Stimulated activated CD4-positive, alpha-beta T cell treated with anti-CD3 and anti-CD28 coated beads, Interleukin-4, amount 100 ng/mL, for 4 hours (primary cell): Measurements from ENCODE around the gene OR51D1.

Source experiments
- DNase-seq, 2 experiments: peaks; one replicate each; pipeline ENCODE4 v3.0.0-alpha.2; 2020

OR51D1 gene, protein sequence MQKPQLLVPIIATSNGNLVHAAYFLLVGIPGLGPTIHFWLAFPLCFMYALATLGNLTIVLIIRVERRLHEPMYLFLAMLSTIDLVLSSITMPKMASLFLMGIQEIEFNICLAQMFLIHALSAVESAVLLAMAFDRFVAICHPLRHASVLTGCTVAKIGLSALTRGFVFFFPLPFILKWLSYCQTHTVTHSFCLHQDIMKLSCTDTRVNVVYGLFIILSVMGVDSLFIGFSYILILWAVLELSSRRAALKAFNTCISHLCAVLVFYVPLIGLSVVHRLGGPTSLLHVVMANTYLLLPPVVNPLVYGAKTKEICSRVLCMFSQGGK

DNA sequence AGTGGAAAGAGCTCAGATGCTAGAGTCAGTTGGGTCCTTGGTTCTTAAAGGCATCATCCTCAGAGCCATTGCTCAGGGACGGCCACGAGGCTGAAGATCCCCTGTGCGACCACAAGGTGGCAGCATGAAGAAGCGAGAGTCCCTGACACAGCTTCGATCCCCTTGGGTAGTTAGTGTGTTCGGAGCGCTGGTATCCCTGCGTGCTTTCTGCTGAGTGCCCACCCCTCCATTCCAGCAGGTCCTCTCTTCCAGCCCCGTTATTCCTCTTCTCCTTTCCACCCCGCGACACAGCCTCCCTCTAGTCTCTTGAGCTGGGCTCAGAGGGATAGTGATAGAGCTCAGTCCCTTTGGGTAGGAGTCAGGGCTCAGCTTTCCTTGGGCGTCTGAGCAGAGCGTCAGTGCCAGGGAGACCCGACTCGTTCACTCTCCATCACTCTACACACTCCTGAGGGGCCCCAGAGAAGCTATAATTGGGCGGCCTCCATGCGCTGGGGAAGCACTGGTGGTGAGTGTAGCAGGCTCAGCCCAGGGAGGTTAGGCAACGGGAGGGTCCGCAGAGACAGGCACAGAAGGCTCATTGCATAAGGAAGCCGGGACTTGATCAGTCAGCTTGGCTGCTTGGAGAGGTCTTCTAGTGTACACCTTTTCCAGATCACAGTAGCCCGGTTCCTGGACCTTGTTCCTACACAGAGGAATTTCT lies at the start of gene OR51D1:
OR51D1 (plus strand) TSS at position 516 of the 700 bp plus-strand sequence. CDS start 2,314 bp downstream, outside the sequence.
- peak; percentile 55 to 58 for DNase-seq

DNA sequence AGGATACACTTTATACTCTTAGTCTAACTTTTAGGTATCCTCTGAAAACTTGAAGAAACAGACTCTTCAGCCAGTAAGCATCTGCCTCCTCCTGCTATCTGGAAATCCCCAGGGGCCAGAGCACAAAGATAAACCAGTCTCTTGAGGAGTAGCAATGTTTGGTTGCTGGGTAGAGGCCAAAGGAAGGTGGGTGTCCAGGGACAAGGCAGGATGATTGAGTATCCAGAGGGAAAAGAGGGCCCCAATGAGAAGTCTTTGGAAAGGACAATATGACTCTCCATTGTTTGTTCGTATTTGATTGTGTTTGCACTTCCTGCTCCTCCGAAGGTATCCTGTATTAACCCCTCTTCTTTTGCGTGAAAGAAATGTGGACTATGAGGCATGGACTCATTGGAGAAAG lies 48.3 kb upstream of the OR51D1 start:
- DNase-seq: no peak

DNA sequence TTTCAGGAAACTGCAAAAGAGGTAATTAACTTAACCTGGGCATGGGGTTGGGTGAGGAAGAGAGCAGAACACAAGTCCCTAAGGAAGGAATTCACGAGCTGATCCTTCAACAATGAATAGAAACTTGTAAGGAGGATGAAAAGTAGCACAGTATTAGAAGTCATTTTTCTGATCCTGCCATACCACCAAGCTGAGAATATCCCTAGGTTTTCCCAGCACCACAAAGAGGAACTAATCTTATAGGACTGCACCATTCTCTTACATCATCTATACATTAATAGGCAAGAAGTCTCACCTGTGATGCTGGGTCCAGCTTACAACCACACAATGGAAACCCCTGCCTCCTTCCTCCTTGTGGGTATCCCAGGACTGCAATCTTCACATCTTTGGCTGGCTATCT lies 43.5 kb upstream of the OR51D1 start, which contains the start of gene OR52I1:
OR52I1 (plus strand) TSS at position 301 of the 400 bp plus-strand sequence; CDS start at position 301, 0 bp downstream.
- no peak for DNase-seq

DNA sequence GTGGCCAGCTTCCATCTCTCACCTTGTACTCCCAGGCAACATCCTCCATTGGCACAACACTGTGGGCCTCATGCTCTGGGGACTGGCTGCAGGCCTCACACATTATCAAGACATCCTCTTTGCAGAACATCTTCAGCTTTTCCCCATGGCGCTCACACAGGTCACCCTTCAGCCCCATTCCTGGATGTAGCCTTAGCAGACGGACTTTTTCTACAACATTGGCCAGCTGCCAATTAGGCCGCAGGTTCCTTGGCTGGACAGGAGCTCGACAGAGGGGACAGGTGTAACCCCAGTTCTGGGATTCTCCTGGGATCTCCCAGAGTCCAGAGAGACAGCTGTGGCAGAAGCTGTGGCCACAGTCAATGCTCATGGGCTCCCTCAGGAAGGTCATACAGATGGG lies 32.2 kb upstream of the OR51D1 start:
- no peak for DNase-seq

DNA sequence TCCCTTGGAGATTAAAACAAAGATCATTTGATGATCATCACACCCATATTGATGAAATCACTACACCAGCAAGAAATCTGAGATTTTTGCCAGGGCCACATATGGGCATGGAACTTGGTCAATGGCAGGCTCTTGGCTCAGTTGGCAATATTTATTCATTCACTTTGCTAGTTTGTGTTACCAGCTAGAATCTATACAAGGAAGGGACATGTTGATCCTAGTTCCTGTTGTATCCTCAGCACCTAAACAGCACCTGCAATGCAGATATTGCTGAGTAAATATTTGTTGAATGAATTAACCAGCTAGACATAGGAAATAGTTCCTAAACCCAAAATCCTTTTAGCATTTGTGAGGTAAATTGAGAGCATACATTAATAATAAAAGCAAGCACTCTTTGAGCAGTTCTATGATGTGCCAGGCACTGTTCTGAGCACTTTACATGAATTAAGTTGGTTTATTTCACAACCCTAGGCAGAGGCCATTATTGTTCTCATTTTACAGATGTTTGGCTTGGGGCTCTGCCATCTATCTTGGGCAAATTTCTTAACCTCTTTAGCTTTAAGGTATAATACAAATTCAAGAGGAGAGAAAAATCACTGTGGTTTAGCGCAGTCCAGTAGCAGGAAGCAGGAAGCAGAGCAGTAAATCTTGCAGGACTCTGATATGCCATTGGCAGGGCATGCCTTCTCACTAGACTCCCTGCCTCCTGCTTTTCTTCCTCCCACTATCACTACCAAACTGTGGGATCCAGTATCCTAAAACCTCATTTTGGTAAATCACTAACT lies 30.9 kb upstream of the OR51D1 start:
- no peak for DNase-seq

GRCh38 chr11:4607096-4607495 lies 30.2 kb upstream of the OR51D1 start:
- DNase-seq: no peak

GRCh38 chr11:4607781-4608666 lies 29.3 kb upstream of the OR51D1 start, which contains the start of gene TRIM68:
TSS of gene TRIM68 (minus strand) at chr11:4608231. CDS start at chr11:4605504, 2,727 bp downstream.
- DNase-seq: peak; percentile 92 to 94

- no peak for DNase-seq
These were observed 26.9 kb upstream of the OR51D1 start for GRCh38 chr11:4610258-4610935.

- DNase-seq: no peak
These were observed 25.3 kb upstream of the OR51D1 start for GRCh38 chr11:4611986-4612385.

- no peak for DNase-seq
These were observed 21.3 kb upstream of the OR51D1 start for GRCh38 chr11:4615856-4616444.

DNA sequence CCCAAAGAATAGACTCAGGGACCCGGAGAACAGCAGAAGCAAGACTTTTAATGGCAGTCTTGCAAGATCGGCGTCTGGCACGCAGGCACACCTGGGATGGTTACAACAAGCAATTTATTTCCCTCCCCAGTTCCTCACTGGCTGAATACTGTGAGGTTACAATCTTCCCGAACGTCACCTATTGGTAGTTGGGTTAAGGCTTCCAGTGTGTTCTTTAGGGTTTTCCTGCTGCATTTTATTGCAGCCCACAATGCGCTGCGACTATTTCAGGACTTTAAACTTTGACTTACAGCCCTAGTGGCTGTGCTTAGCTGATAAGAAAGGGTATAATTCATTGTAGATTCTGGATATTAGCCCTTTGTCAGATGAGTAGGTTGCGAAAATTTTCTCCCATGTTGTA lies 17.8 kb upstream of the OR51D1 start:
- DNase-seq: no peak

GRCh38 chr11:4626207-4627099 lies 10.8 kb upstream of the OR51D1 start:
- peak in 1 of 2 experiments; percentile 8 for DNase-seq

GRCh38 chr11:4636136-4636535 lies 1.1 kb upstream of the OR51D1 start:
- no peak for DNase-seq

DNA sequence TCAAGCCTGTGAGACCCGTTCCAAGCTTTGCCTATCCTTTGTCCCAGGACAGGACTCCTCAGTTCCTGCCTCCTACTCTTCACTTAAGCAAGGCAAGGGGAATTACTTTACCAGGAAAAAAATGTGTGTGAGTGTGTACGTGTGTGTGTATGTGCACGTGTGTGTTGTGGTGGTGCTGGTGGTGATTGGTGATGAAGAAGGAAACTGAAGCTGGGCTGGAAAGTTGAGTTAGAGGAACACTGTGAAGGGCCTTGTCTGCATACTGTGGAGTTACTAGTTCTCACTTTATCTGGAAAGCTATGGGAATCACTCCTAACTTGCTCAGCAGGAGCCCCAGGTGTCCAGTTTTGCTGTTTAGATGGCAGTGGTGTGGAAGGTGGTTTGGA lies 378 bp downstream of the OR51D1 start:
- DNase-seq: no peak

DNA sequence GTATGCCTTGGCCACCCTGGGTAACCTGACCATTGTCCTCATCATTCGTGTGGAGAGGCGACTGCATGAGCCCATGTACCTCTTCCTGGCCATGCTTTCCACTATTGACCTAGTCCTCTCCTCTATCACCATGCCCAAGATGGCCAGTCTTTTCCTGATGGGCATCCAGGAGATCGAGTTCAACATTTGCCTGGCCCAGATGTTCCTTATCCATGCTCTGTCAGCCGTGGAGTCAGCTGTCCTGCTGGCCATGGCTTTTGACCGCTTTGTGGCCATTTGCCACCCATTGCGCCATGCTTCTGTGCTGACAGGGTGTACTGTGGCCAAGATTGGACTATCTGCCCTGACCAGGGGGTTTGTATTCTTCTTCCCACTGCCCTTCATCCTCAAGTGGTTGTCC lies 2.7 kb downstream of the OR51D1 start:
- no peak for DNase-seq

DNA sequence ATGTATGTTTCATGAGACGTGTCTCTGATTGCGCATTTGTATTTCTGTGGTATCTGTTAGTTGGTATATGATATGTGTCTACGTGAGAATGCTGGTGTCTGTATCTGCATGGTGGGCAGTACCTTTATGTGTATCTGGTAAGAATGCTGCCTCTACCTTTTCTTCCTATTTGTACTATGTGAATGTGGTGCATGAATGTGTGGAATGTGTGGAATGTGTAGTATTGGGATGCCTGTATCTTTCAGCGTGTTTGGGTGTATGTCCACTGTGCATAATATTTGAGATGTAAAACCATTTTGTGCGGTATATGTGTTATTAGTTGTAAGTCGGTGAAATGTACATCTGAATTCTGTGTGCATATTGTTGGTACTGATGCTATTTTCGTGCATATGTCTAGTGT lies 4.2 kb downstream of the OR51D1 start:
- DNase-seq: no peak

DNA sequence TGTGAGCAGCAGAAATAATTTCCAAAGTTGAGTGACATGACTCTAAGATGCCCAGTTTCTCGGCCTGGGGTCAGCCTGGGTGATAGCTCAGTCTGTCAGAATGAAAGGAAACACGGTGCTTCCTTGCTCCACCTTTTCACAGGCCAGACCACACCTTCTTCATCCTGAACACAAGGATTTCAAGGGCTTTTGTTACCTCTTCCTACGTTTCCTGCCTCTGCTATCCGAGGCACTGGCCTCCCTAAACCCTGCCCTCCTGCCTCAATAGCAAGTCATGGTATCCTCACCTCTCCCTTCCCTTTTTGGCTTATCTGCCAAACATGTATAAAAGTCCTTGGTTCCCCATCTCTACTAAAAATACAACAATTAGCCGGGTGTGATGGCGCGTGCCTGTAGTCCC lies 4.8 kb downstream of the OR51D1 start:
- no peak for DNase-seq

DNA sequence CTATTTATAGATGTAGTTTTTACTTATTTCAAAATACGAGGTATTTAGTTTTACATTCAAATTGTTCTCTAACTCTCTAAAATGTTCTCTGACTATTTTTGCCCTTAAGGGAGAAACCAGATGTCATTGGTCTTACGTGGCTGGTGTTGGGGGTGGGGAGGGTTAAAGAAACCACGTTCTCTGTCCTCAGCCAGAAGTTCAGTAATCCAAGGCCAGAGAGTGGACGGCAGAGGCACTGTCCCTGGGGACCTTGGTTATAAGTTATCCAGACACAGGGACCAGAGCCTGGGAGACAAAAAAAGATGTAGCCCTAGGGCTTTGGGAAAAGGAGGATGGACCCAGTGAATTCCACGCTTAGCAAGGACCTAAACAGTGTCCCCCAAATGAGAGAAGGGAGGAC lies 5.8 kb downstream of the OR51D1 start:
- DNase-seq: no peak

DNA sequence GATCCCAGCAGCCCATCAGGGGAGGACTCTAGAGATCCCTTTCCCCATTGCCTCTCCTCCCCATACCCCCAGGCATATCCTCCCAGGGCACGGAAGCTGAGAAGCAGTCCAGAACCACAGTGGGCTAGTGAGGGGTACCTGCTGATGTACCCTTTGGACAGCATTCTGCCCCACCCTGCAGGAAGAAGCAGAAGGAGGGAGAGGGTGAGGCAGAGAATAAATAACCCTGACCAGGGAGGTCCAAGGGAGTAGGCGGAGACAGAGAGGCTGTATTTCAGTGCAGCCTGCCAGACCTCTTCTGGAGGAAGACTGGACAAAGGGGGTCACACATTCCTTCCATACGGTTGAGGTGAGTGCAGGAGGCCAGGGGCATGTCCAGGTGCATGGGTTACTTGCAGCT lies 6.4 kb downstream of the OR51D1 start, which contains the start of gene OR51E1:
OR51E1 (plus strand) TSS at position 301 of the 400 bp plus-strand sequence. CDS start 8,545 bp downstream, outside the sequence.
- DNase-seq: no peak

GRCh38 chr11:4644233-4644632 lies 7.0 kb downstream of the OR51D1 start:
- no peak for DNase-seq
